ENCODE measurements around the gene LAMA2. TPM values are rescaled to one million over a fixed set of nuclear protein-coding genes. Genes with fewer than 3 reads are reported as not detected.

LAMA2 gene
- total RNA-seq, 1 donor from 2014 or later: 1.4 TPM

- no peaks in the 10 kb centered on the region for H3K36me3 ChIP-seq (ENCODE audit: control insufficient read depth, insufficient read depth, low read length)
- no peaks in the 10 kb centered on the region for H3K27me3 ChIP-seq (ENCODE audit: control insufficient read depth, insufficient read depth, low read length)
- DNase-seq (ENCODE audit: low read depth): peak; percentile 47
- H3K4me3 ChIP-seq (ENCODE audit: low read depth, low read length): no peak overlapping the region
- TF ChIP-seq CTCF (IDR thresholded peaks at IDR 0.05; ENCODE audit: insufficient read depth, low read length, poor library complexity, severe bottlenecking): no peak
These were observed 304.1 kb downstream of the LAMA2 start for GRCh38 chr6:129186988-129187387.

- no peak for DNase-seq (ENCODE audit: low read depth)
- Histone ChIP-seq H3K27me3 (ENCODE audit: control insufficient read depth, insufficient read depth, low read length) (no peaks in the 10 kb centered on the region), H3K36me3 (ENCODE audit: control insufficient read depth, insufficient read depth, low read length) (no peaks in the 10 kb centered on the region), H3K4me3 (ENCODE audit: low read depth, low read length) (no peak overlapping the region)
- no peak for TF ChIP-seq CTCF (IDR thresholded peaks at IDR 0.05; ENCODE audit: insufficient read depth, low read length, poor library complexity, severe bottlenecking)
These were observed 305.4 kb downstream of the LAMA2 start for GRCh38 chr6:129188306-129188705.

GRCh38 chr6:129188795-129189194 lies 305.9 kb downstream of the LAMA2 start:
- Histone ChIP-seq H3K36me3 (ENCODE audit: control insufficient read depth, insufficient read depth, low read length) (no peaks in the 10 kb centered on the region), H3K4me3 (ENCODE audit: low read depth, low read length) (no peak overlapping the region), H3K27me3 (ENCODE audit: control insufficient read depth, insufficient read depth, low read length) (no peaks in the 10 kb centered on the region)
- DNase-seq (ENCODE audit: low read depth): no peak
- no peak for TF ChIP-seq CTCF (IDR thresholded peaks at IDR 0.05; ENCODE audit: insufficient read depth, low read length, poor library complexity, severe bottlenecking)

- no peak for TF ChIP-seq CTCF (IDR thresholded peaks at IDR 0.05; ENCODE audit: insufficient read depth, low read length, poor library complexity, severe bottlenecking)
- Histone ChIP-seq H3K36me3 (ENCODE audit: control insufficient read depth, insufficient read depth, low read length) (no peaks in the 10 kb centered on the region), H3K4me3 (ENCODE audit: low read depth, low read length) (no peak overlapping the region), H3K27me3 (ENCODE audit: control insufficient read depth, insufficient read depth, low read length) (no peaks in the 10 kb centered on the region)
- DNase-seq (ENCODE audit: low read depth): no peak
These were observed 306.3 kb downstream of the LAMA2 start for GRCh38 chr6:129189266-129189665.

- no peaks in the 10 kb centered on the region for H3K36me3 ChIP-seq (ENCODE audit: control insufficient read depth, insufficient read depth, low read length)
- no peak for TF ChIP-seq CTCF (IDR thresholded peaks at IDR 0.05; ENCODE audit: insufficient read depth, low read length, poor library complexity, severe bottlenecking)
These were observed 308.3 kb downstream of the LAMA2 start for GRCh38 chr6:129191235-129191634.

GRCh38 chr6:129192458-129192989 lies 309.6 kb downstream of the LAMA2 start:
- DNase-seq (ENCODE audit: low read depth): no peak
- Histone ChIP-seq H3K4me3 (ENCODE audit: low read depth, low read length) (no peak overlapping the region), H3K27me3 (ENCODE audit: control insufficient read depth, insufficient read depth, low read length) (no peaks in the 10 kb centered on the region), H3K36me3 (ENCODE audit: control insufficient read depth, insufficient read depth, low read length) (no peaks in the 10 kb centered on the region)
- no peak for TF ChIP-seq CTCF (IDR thresholded peaks at IDR 0.05; ENCODE audit: insufficient read depth, low read length, poor library complexity, severe bottlenecking)

More at GRCh38 chr6:129191235-129191634, 308.3 kb downstream of the LAMA2 start:
- DNase-seq (ENCODE audit: low read depth): no peak
- Histone ChIP-seq H3K4me3 (ENCODE audit: low read depth, low read length) (no peak overlapping the region), H3K27me3 (ENCODE audit: control insufficient read depth, insufficient read depth, low read length) (no peaks in the 10 kb centered on the region)

Data from kidney epithelial cell (primary cell).